GM19240 (cell line): ENCODE results near the gene MYO5C.

ENCODE experiments used
- DNase-seq: peaks from one replicate; pipeline ENCODE4 v3.0.0; 2011; ENCODE audit warnings: low spot score; ENCODE audit not compliant: insufficient read length

Gene MYO5C

DNA sequence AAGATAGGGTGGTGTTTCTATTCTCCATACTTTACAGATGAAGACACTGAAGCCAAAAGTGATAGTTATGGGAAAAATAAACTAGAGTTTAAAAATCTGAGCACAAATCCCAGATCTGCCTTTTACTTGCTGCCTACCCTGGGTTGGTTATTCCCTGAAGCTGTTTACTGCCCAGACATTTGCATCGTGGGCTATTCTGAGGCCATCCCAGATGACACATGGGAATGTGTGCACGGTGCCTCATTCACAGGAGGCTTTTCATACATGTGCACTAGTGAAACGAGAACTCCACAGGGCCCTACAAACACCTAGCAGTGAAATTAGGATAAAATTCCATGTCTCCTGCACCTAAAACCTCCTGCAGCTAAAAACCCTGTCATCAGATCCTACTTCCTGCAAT, 17.5 kb downstream of the MYO5C start:
- no peak for DNase-seq

DNA sequence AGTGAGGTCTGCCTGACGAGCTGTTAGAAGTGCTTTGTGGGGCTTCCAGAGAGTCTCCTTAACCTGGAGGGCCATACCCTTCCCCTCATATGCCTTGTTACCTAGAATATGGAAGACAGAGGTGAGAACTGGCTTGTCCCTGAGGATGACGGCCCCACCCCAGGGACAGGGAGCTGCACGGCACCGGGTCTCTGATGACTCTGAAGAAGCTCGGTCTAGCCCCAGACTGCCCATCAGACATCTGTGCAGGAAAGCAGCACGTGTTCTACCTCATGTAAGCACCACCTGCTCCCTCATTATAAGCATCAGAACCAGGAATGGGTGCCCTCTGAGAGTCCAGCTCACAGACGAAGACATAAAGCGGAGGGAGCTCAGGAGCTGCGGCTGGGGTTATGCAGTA, 18.0 kb downstream of the MYO5C start:
- DNase-seq: no peak

DNA sequence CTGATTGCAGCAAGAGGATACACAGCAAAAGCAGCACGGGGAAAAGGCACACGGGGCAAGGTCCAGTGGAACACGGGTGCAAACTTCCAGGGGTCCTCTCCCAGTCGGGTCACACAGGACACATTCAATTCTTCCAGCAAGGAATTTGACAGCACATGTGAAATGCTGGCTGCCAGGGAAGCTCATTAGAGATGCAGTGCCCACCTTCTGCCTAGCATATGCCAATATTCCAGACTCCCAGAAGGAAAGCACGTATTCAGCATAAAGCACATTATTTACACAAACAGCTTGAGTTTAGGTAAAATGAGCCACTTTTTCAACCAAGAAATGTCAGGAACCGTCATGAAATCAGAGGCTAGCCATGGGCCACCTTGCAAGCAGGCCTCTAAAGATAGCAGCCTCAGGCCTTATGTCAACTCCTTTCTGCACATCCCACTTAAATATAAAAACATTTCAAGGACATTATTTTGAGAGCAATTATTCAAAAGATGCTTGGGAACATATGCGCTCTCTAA, 19.3 kb downstream of the MYO5C start:
- DNase-seq: no peak

DNA sequence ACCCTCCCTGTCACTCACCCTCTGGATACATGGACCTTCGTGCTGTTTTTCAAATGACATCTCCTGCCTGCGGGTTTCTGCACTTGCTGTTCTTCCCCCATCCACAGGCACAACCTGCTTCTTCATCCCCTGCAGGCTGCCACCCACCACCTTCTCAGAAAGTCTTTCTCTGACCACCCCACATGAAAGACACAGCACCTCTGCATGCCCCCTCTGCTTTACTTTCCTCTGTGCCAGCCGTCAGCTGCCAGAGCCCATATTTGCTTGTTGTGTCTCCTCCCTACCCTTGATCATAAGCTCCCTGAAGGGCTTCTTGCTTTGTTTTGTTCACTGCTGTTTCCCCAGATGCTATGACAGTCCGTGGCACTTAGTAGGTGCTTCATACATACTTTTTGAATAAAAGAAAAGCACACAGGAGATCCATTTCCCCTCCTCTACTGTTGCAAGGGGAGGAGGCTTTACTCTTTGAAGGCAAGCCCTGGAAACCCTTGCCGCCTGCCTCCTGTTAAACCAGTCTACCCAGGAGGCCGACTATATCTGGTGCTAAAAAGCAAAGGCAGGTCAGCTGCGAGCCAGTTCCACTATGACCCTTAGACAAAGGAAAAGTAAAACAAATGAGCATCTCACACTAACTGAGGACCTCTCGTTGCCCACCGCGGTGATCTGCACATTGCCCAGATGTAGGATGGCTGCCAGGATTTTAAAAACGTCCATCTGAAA, 31.9 kb downstream of the MYO5C start:
- DNase-seq: no peak

DNA sequence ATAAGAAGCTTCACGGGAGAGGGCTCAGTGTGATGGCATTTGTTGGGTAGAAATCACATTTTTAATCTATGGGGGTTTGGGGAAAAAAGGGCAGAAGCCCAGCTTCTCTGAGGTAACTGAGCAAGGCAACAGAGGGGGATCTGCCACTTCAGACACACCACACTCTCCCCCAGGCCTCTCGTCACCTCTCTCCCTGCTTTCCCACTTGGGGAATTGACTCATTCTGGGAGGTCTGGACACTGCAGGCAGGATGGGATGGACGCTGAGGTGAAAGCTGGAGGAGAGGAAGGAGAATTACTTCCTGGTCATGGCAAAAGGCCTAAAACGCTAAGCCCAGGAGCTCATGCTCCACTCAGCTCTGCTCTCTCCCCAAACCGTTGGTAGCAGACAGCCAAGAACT, 33.2 kb downstream of the MYO5C start:
- no peak for DNase-seq

DNA sequence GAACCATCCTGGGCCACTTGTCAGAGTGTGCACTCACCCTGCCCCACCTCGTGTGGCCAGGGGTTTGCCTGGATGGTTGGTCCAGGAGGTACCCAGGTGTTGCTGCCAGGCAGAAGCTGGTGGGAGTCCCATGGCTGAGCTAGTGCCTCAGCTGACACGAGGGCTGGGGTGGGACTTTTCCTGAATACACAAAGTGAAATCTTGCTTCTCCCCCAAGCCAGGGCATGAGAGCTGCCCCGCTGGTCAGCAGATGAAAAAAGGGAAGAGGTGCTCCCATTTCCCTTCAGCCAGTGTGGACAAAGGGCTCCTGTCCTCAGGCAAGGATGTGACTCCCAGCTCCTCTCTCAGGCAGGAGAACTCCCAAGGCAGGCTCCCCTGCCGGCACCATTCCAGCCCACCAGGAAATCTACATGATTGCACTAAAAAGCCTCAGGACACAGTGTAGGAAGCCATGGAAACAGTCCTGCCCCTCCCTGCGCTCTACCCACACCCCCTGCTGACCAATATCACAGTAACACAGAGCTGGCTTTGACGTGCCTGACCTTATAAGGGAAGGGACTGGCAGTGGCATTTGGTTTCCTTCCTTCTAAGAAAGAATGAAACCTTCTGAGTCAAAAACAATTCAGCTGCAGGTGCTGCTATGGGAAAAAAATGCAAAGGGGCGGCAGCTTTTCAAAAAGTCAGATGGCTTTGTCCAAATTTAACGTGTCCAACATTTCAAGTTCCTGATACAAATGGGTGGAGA, 33.9 kb downstream of the MYO5C start:
- DNase-seq: peak; percentile 86

DNA sequence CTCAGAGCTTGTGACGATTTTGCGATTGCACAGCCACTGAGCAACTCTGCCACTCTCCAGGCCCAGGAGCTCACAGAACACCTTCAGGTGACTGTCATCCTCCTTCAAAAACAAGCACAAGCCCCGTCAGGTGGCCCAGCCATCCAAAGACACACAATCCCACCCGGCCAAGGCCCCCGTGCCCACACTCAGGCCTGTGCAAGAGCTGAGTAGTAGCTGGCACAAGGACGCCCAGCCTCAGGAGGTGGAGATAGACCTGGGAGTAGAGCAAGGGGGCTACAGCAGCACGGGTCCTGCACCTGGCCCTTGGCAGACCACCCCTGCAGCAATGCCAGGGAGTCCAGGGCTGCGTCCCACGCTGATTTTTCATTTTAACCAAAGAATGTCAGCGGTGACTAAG, 34.6 kb downstream of the MYO5C start:
- DNase-seq: no peak

DNA sequence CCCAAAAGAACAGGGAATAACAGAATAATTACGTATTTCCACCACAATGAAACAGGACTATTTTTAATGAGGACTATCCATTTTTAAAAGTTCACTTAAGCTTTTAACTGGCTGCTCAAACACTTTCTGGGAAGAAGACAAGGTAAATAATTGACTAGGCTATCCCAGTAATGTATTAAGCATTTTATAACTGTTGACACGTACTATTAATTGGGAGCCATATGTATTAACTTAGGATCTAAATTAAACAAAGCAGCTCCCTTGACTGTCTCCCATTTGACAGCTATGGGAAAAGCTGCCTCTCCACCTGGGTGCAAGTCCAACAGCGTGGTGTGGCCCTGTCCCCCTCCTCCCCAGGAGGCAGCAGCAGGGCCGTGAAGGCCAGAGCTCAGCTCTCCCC, 36.1 kb downstream of the MYO5C start:
- no peak for DNase-seq

DNA sequence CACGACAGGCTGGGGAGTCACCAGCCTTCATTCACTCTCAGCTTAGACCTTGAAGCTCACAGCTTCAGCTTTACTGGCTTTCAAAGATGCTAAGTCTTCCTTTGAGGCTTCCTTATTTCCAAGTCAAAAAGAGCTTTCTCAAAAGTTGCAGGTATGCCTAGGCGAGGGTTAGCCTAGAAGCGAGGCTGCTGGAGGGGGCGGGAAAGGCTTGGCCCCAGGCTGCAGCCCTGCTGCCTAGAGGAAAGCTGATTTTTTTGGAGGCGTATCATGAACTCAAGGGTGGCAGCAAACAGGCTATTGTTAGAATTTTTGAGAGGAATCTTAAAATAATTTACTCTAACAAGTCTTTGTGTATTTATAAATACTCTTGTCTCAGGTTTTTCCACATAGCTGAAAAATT, 37.1 kb downstream of the MYO5C start:
- DNase-seq: no peak

DNA sequence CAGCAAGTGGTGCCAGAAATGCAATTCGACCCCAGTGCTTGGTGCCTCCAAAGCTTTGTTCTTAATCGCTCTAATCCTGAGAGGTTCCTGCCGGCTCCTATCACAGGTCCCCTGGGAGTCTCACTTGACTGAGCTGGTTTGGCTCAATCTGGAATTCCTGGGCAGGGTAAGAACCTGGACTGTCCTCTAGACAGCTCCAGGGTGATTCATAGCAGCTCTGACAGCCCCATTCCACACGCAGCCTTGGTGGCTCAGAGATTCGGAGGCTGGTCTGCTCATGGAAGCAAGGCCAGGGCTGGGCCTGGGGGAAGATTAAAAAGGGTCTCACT, 37.9 kb downstream of the MYO5C start:
- no peak for DNase-seq

DNA sequence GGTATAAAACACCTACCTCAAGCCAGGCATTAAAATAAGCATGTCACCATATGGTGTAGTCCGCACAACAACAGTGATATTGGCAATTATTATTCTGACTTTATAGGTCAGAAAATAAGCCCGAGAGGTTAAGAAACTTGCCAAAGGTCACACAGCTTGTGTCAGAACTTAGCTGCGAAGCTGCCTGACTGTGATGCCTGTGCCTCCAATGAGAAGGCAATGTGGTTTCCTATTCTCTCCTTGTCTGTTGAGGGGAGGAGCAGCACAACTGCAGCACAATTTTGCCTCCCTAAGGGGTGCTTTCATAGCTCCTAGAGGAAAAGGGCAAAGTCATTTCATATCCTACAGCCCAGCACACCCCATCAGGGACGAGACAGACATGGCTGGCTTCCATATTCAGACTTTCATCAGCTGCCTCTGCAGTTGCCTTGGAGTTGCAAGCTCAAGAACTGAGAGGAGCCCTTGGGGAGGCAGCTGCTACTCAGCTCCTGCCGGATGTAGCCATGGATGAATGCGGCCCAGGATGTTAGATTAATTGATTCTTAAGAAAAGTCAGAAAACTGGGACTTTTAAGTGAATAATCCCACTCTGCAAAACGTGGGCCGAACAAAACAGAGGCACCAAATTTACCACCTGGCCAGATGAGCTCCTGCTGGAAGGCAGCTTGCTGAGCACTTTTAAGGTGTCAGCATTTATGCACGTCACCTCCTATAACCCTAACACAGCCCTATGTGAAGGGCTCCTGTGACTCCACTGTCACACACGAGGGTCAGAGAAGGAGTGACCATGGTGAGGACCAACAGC, 38.5 kb downstream of the MYO5C start:
- DNase-seq: no peak

DNA sequence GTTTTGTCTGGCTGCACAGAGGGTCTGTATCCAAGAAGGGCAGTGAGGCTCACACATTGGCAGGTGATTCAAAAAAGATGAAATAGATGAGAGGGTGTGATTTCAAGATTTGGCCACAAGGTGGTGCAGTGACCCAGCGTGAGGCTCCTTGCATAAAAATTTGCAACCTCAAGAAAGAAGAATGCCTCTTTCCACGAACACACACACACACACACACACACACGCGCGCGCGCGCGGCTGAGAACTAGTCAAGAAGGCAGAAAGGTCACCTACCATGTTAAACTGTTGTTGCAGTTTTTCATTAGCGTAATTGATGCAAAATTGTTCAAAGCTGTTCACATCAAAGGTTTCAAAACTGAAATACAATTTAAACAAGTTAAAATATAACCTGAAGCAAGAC, 39.2 kb downstream of the MYO5C start:
- peak; percentile 62 for DNase-seq

DNA sequence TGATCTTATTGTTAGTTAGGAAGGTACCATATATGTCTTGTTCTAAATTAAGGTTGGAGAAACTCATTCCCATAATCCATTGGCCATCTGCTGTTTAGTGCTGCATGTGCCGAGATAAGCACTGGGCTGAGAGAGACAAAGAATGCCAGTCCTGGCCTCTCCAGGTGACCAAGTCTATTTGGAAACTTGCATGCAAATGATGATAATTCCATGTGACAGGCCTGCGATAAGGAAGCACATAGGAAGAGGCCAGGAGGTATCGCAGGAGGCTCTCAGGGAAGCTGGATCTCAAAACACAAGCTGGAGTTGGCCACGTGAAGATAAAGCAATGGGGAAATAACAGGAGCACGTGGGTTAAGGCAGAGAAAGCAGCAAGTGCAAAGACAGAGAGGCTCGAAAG, 39.7 kb downstream of the MYO5C start:
- DNase-seq: no peak

DNA sequence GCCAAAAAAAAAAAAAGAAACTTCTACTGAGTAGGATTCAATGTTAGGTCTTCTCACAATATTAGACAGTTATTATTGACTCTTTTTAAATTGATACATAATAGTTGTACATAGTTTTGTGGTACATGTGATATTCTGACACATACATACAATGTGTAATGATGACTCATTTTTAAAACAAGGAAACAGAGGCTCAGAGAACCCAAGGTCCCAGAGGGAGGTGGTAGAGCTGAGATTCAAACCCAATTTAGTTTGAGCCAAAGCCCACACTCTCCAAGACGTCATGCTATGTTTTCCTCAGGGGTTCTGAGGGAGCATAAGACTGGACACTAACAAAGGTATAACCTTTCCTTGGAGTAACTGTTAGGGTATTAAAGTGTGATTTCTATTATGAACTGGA, 40.6 kb downstream of the MYO5C start:
- no peak for DNase-seq

DNA sequence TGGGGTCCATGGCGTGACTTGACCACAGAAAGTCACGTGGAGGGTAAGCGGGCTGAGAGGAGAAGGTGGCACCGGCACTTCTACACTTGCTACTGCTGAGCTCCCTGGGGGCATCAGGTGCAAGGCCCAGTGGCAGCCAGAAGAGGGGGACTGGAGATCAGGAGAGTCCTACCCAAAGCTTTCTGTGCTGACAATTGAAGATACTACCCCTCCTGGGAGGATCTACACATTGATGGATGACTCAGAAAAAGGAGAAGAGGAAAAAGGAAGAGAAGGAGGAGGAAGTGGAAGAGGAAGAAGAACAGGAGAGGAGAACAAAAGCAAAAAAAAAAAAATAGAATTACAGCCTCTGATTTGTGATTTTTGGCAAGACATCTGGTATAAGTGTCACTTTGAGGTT, 41.2 kb downstream of the MYO5C start:
- DNase-seq: no peak

DNA sequence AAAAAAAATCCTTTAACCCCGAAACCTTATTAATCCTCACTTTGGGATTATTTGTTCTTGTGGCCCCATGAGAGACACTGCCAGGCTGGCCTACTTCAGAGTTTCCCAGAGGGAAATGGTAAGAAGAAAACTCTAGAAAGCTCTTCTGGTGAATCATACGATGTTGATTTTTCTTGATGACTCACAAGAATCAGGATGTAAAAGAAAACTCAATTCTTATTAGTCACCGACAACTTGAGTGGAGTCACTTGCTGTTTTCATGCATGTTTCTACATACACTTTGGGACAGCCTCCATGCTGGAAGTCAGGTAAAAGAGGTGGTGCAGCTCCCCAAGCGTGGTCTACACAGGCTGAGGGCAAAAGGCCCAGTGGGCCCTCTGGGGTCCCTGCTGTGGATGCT, 42.8 kb downstream of the MYO5C start:
- no peak for DNase-seq

DNA sequence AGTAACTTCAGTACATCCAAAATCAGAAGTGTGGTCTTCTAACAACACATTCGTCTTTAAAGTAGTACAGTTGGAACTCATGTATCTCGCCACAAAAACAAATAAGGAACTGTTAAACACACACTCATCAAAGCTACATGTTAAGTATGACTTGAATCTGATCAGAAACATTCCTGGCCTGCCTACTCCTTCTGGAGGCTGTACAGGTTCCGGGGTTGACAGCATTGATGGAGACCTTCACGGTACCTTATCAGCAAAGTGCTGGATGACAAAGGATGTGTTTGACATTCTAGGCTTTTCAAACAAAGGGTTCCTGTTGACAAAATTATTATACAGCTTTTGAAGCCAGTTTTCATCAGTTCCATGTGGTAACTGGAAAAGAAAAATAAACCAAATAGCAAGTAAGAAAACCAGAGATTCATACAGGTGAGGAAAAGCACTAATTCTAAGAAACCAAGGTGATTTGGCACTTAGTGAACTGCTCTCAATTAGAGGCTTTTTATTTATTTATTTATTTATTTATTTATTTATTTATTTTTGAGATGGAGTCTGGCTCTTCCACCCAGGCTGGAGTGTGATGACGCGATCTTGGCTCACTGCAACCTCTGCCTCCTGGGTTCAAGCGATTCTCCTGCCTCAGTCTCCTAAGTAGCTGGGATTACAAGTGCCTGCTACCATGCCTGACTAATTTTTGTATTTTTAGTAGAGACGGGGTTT, 44.3 kb downstream of the MYO5C start:
- DNase-seq: no peak

DNA sequence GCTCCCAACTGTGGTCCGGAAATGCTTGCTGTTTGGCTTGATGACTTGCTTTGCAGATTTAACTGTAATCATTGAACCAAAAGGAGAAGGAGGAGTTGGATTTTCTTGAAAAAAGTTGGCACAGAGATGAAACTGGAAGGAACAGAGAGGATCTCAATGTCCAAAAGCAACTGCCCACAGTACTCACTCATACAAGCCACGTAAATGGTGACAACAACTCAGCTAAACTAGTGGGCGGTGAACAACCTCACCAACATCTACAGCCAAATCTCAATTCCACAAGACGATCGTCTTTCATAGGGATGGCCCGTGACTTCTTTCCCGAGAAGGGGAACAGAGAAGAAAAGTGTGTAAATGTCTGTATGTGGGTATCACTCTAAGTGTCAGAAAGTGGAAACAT, 48.1 kb downstream of the MYO5C start:
- DNase-seq: no peak

DNA sequence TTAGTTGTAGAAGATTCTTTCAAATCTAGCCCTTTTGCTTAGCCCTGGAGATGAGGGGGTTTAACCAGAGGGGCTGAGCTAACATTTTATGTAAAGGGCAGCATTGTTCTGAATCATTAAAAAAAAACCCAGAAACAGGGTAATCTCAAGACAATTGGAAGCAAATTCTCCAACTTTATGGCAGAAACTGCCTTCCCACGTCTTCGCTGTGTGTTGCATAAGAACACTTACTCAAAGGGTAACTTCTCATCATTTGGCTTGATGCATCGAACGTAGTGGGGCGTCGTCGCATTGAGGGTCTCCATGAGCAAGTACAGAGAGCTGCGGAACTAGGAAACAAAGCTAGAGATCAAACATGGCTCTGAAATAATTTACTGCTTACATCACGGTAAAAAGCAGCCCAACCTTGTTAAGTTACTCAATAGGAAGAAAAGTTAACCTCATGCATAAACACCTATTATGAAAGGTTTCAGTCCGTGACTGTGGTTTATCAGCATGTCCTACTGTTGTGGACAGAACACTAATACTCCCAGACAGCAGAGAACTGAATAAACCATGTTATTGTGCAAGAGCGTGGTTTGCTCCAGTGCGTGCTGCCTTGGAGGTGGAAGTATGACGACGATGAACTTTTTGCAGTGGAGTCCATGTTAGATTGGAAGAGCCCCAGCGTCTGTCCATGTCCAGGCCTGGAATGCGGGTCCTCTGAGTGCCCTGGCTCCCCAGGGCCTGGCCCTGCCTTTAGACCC, 48.7 kb downstream of the MYO5C start:
- no peak for DNase-seq

DNA sequence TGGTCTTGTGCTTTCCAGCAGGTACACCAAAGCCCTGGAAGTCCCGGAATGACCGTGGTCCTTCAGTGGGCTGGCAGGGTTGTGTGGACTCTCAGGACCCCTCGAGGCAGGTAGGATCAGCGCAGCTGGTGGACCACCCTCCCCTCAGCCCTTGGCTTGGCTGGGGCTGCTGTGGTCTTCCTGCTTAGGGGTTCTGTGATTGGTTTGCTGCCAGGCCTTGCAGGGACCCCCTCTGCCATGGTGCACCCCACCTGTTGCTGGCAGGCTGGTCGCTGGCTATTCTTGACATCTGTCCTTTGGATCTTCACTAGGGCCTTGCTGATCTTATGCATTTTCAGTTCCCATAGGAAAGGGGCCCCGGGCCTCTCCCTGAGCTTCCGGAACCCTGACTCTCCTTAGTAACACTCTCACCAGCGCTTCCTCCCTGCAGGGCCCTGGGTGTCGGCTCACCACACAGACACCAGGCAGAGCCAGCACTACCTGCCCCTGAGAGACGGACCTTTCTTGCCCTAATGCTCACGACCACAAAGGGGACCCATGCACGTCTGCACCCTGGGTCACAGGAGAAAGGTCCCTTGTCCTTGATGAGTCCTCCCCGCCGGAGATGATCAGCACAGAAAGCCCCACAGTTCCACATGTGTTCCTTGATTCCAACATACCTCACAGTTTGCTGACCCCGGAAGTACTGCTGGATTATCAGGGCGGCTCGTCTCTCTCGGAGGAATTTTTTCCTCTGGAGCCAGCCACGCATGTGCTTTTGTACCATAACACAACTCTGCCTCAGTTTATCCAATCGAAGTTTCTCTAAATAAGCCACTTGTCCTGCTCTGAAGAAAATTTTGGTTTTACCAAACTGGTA, 51.7 kb downstream of the MYO5C start:
- DNase-seq: no peak
